ENCODE measurements around the gene PTH2.

The PTH2 gene

DNA sequence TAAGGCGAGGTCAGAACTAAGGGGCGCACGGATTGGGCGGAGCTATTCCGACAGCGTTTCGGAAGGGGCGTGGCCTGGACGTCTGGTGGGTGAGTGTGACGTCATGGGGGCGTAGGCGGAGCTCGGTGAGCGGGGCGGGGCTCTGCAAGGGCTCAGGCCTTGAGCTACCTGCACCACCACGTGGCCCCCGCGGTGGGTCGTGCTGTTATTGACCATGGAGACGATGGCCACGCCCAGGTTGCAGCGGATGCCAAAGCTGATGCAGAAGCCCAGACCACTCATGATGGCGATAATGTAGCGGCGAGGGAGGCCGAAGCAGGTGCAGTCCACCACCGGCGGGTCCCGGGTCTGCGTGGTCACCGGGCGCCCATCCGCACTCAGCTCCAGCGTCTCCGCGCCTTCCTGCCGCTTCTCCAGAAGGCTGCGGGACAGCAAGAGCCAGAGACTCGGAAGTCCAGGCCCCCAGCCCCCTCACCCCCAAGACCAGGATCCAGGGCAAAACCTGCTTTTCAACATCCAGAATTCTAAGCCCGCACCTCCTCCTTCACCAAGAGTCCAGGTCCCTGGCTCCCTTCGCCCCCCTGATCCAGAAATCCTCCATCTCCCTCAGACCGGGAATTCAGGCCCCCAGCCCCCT is 13.3 kb upstream of the PTH2 start:
- Histone ChIP-seq H3K27ac (no peak overlapping the region), H3K27me3 (replicated peaks) (peaks cover 82% of the 10 kb centered on the region), H3K4me3 (ENCODE audit: low read depth, low read length) (no peak overlapping the region), H3K36me3 (replicated peaks) (no peaks in the 10 kb centered on the region)
- in situ Hi-C loops (cut with HindIII; ENCODE audit: low pct_ligation_motif_present, low sequenced_read_pairs), result no loop called here
- no peak for DNase-seq
- TF ChIP-seq, protein P1, sequence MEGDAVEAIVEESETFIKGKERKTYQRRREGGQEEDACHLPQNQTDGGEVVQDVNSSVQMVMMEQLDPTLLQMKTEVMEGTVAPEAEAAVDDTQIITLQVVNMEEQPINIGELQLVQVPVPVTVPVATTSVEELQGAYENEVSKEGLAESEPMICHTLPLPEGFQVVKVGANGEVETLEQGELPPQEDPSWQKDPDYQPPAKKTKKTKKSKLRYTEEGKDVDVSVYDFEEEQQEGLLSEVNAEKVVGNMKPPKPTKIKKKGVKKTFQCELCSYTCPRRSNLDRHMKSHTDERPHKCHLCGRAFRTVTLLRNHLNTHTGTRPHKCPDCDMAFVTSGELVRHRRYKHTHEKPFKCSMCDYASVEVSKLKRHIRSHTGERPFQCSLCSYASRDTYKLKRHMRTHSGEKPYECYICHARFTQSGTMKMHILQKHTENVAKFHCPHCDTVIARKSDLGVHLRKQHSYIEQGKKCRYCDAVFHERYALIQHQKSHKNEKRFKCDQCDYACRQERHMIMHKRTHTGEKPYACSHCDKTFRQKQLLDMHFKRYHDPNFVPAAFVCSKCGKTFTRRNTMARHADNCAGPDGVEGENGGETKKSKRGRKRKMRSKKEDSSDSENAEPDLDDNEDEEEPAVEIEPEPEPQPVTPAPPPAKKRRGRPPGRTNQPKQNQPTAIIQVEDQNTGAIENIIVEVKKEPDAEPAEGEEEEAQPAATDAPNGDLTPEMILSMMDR (IDR thresholded peaks at IDR 0.05; ENCODE audit: low read depth, low read length, missing control alignments), result no peak

DNA sequence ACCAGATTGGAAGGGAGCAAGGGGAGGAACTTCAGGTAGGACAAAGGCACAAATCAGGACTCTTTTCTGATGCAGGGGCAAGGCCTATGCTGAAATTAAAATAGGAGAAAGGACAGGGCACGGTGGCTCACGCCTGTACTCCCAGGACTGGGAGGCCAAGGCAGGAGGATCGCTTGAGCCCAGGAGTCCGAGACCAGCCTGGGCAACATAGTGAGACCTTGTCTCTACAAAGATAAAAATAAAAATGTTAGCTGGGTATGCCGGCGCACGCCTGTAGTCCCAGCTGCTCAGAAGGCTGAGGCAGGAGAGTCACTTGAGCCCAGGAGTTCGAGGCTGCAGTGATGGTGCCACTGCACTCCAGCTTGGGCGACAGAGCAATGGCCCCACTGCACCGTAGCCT is 12.4 kb upstream of the PTH2 start:
- Histone ChIP-seq H3K4me3 (ENCODE audit: low read depth, low read length) (no peak overlapping the region), H3K27me3 (replicated peaks) (peaks cover 82% of the 10 kb centered on the region), H3K36me3 (replicated peaks) (no peaks in the 10 kb centered on the region), H3K27ac (no peak overlapping the region)
- TF ChIP-seq, protein P1 (IDR thresholded peaks at IDR 0.05; ENCODE audit: low read depth, low read length, missing control alignments), result no peak
- in situ Hi-C loops (cut with HindIII; ENCODE audit: low pct_ligation_motif_present, low sequenced_read_pairs), result no loop called here
- no peak for DNase-seq

DNA sequence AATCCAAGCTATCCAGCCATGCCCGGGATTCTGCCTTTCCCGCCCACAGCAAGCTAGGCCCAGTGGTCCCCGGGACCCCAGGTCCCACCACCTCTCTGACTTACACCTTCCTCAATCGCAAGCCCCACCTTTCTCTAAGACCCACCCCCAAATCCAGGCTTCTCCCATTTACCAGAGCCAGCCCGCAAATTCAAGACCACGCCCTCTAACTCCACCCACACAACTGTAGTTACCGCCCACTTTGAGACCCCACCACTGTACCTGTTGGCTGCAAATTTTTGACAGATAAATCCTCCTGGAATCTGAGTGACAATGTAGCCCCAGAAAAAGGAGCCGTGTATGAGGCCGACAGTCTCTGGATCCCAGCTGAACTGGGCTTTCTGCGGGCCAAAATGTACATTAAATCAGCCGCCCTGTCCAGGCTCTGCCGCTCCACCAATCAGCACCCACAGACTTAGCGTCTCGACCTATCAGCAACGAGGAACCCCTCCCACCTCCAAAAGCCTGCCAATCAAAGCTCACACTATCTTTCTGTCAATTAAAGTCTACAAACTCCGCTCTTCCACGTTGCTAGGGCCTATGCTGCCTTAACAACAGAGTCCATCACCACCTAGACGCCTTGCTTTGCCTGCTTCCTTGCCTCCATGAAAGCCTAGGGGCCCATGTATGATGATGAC is 11.8 kb upstream of the PTH2 start:
- Histone ChIP-seq H3K4me3 (ENCODE audit: low read depth, low read length) (no peak overlapping the region), H3K36me3 (replicated peaks) (no peaks in the 10 kb centered on the region), H3K27me3 (replicated peaks) (peaks cover 79% of the 10 kb centered on the region), H3K27ac (no peak overlapping the region)
- DNase-seq, result no peak
- TF ChIP-seq, protein P1 (IDR thresholded peaks at IDR 0.05; ENCODE audit: low read depth, low read length, missing control alignments), result no peak
- in situ Hi-C loops (cut with HindIII; ENCODE audit: low pct_ligation_motif_present, low sequenced_read_pairs), result no loop called here

DNA sequence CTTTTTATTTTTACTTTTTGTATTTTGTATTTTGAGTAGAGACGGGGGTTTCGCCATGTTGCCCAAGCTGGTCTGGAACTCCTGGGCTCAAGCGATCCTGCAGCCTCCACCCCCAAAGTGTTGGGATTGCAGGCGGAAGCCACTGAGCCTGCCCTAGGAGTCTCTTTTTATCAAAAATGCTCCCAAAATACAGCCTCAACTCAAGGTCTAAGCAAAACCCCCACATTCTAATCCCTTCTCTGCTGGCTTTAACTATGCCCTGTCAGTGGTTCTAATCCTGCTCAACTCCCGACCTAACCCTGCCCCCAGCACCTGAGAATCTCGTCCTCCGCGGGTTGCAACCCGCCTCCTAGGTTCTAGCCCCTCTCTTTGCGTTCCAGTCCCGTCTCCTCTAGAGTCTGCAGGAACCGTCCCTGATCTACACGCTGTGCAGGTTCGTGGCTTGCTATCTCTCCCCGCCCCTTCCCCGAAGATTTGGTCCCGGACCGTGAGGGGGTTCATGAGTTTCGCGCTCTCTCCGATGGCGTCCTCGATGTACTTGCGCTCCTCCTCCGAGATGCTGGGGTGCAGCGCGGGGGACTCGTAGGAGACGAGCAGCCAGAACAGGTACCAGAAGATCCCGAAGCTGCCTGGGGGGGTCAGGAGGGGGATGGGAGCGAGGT is 10.1 kb upstream of the PTH2 start:
- DNase-seq, result no peak

DNA sequence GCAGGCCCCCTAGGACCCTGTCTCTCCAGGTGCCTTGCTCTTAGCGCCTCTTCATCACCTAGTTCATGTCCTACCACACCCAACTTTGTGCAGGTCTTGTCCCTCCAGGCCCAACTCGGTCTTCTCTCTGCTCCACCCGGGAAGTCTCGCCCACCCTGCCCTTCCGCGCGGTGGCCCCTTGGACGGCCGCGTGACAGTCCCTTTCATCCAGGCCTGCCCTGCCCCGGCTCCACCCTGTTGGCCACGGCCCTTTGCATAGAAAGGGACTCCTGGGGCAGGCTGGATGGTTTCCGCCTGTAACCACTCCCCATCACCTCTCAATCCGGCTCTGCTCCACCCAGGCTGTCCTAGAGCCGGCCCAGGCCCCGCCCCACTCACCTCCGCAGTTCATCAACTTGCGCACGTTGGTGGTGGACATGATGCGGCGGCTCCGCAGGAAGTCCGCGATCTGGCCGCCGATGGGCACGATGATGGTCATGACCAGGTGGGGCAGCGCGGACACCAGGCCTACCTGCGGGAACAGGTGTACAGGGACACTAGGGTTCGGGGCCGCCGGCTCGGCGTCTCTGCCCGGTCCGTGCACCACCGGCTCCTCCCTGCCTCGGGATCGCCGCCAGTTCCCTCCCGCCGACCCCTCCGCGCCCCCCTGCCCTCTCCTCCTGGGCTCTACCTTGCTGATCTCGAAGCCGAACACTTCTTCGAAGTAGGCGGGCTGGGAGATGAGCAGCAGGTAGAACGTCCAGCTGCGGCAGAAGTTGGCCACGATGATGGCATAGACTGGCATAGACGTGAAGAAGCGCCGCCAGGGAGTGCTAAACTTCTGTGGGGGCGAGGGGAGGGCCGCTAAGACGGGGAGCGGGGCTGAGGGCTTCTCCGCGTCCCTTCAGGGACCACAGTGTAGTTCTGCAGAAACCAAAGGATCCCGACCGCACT is 9.2 kb upstream of the PTH2 start:
- Histone ChIP-seq H3K27ac (no peak overlapping the region), H3K27me3 (replicated peaks) (peaks cover 80% of the 10 kb centered on the region), H3K36me3 (replicated peaks) (no peaks in the 10 kb centered on the region), H3K4me3 (ENCODE audit: low read depth, low read length) (no peak overlapping the region)
- TF ChIP-seq, protein P1 (IDR thresholded peaks at IDR 0.05; ENCODE audit: low read depth, low read length, missing control alignments), result no peak
- DNase-seq, result no peak
- in situ Hi-C loops (cut with HindIII; ENCODE audit: low pct_ligation_motif_present, low sequenced_read_pairs), result no loop called here

More for the DNA sequence above, 10.1 kb upstream of the PTH2 start:
- H3K4me3 ChIP-seq (ENCODE audit: low read depth, low read length), result no peak overlapping the region
- H3K27ac ChIP-seq, result no peak overlapping the region
- TF ChIP-seq, protein P1 (IDR thresholded peaks at IDR 0.05; ENCODE audit: low read depth, low read length, missing control alignments), result no peak
- in situ Hi-C loops (cut with HindIII; ENCODE audit: low pct_ligation_motif_present, low sequenced_read_pairs), result no loop called here
- peaks cover 78% of the 10 kb centered on the region for H3K27me3 ChIP-seq (replicated peaks)
- H3K36me3 ChIP-seq (replicated peaks), result no peaks in the 10 kb centered on the region
